Lower leg skin (tissue), 3 donors: Measurements from ENCODE around the gene MMD.

Source experiments
- CTCF ChIP-seq, 3 donors: fragments of 450-650 bp; IDR thresholded peaks; one replicate each; pipeline ENCODE4 v1.5.1; 2016; ENCODE audit warnings: antibody characterized with exemption in 3 of 3, mild to moderate bottlenecking in 3 of 3, moderate library complexity in 2 of 3
- POLR2A ChIP-seq, 2 donors: fragments of 450-650 bp; IDR thresholded peaks; one replicate each; pipeline ENCODE4 v1.6.1; 2016 to 2017; ENCODE audit warnings: antibody characterized with exemption in 2 of 2, mild to moderate bottlenecking in 1 of 2, moderate library complexity in 1 of 2

- TF ChIP-seq POLR2A (IDR thresholded peaks at IDR 0.05), result no peak
- TF ChIP-seq CTCF (IDR thresholded peaks at IDR 0.05), result no peak
Measured at GRCh38 chr17:55421179-55421934, at the start of gene MMD.
